NT2/D1 (cell line): ENCODE results near the gene GLIS2.

ENCODE experiments used
- DNase-seq: peaks from one replicate; pipeline ENCODE4 v3.0.0-alpha.2; 2011; ENCODE audit warnings: low read depth, low spot score
- H3K27me3 ChIP-seq: 2 replicates; pipeline ENCODE4 v1.6.0; 2011; ENCODE audit warnings: mild to moderate bottlenecking; ENCODE audit not compliant: insufficient read length, insufficient read depth
- H3K36me3 ChIP-seq: 2 replicates; pipeline ENCODE4 v1.6.1; 2011; ENCODE audit warnings: mild to moderate bottlenecking, low read length, mixed read lengths; ENCODE audit not compliant: insufficient read depth, insufficient read length
- H3K4me1 ChIP-seq: 2 replicates; pipeline ENCODE4 v1.5.1; 2011; ENCODE audit not compliant: insufficient read depth, insufficient read length
- H3K4me3 ChIP-seq: 2 replicates; pipeline ENCODE4 v1.5.1; 2011; ENCODE audit warnings: low read depth; ENCODE audit not compliant: insufficient read length
- H3K9ac ChIP-seq: 2 replicates; pipeline ENCODE4 v1.6.0; 2011; ENCODE audit warnings: low read depth; ENCODE audit not compliant: insufficient read length
- H3K9me3 ChIP-seq: 2 replicates; pipeline ENCODE4 v1.5.1; 2011; ENCODE audit warnings: mild to moderate bottlenecking, low read length; ENCODE audit not compliant: insufficient read depth
- SUZ12 ChIP-seq: IDR thresholded peaks from 2 replicates; pipeline ENCODE4 v1.6.1; 2011; ENCODE audit not compliant: insufficient read length, insufficient read depth; ENCODE audit errors: extremely low read depth
- YY1 ChIP-seq: IDR thresholded peaks from 2 replicates; pipeline ENCODE4 v1.6.1; 2011; ENCODE audit not compliant: insufficient read length, insufficient read depth
- ZNF274 ChIP-seq: IDR thresholded peaks from 2 replicates; pipeline ENCODE4 v1.6.1; 2011; ENCODE audit warnings: mild to moderate bottlenecking, low read depth, low read length

The GLIS2 gene

DNA sequence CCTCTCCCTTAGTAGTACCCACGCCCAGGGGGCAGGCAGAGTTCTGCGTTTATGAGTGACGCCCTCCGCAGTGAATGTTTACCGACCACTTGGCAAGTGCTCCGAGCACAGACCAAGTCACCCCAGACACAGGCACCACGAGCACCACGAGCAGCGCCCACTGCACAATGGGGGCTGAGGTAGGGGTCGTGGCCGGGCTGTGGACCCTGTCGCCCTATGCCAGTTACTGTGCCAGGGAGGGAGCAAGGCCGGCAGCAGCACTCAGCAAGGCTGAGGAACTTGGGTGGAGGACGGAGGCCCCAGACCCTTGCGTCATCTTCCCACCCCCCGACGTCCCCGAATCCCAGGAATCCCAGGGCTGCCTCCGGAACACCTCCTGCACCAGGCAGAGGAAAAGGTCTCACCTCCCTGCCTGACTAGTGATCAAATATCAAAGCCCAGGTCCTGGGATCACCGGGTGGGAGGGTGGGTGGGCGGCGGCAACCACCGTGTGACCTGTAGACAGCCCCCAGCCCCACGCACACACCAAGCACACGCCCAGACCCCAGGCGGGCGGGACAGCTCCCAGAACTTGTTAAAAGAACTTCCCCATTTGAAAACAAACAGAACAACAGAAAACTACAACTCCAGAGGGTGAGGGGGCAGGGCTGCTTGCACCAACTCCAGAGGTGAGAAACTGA lies 61.2 kb downstream of the GLIS2 start:
- Histone ChIP-seq H3K9ac (peak overlapping the region; percentile 72), H3K4me3 (no peak overlapping the region), H3K36me3 (peaks cover 41% of the 10 kb centered on the region), H3K27me3 (no peaks in the 10 kb centered on the region), H3K4me1 (peaks cover 63% of the 10 kb centered on the region), H3K9me3 (no peaks in the 10 kb centered on the region)
- TF ChIP-seq YY1 (no peak), SUZ12 (no peak), ZNF274 (no peak)
- DNase-seq, result no peak

DNA sequence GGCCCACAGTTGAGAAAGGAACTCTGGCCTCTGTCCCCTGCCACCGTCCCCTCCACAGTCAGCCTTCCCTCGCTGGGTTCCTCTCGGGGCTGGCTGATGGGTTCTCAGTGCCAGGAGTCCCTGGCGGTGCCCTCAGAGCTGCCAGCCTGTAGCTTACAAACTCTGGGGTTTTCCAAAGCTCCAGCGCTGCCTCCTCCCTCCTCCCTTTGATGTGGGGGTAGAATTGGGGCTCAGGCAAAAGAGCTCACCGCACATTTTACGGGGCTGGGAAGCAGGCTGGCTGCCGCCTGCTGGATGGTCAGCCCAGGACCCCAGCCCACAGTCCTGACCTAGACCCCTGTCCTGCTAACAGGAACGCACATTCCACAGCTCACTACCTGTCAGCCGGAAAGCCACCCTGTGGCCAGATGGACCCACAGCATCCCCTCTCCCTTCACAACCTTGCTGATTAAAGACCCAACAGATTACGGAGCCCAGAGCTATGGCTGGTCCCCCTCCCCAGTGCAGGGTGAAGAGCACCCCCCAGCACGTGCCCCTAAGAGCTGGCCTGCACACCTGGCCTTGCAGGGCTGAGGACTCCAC lies 61.8 kb downstream of the GLIS2 start:
- no peak for DNase-seq
- peak overlapping the region; percentile 57 for H3K9ac ChIP-seq
- no peaks in the 10 kb centered on the region for H3K9me3 ChIP-seq
- TF ChIP-seq YY1 (no peak), SUZ12 (no peak), ZNF274 (no peak)
- peaks cover 48% of the 10 kb centered on the region for H3K36me3 ChIP-seq
- peaks cover 60% of the 10 kb centered on the region for H3K4me1 ChIP-seq
- H3K4me3 ChIP-seq, result no peak overlapping the region
- no peaks in the 10 kb centered on the region for H3K27me3 ChIP-seq

DNA sequence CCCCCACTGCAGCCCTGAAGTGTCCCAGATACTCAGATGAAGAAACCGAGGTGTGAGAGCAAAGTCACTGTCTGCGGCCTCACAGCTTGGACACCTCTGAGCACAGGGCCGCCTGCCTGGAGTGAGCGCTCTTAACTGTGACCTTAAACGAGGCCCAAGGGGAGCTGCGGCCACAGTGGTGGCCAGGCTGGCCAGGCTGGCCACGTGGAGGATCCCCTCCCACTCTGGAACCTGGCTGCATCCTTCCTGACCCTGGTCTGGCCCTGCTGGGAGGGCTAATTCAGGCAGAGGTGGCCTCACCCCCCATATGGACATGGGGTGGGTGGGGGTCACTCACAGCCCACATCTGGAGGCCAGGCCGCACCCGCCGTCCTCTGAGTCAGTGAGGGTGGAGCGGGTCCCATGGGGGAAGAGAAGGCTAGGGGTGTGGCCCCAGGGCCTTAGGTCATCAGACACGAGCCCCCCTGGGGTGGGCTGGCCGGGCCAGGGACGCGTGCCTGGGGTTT lies 62.3 kb downstream of the GLIS2 start:
- Histone ChIP-seq H3K4me3 (no peak overlapping the region), H3K9me3 (no peaks in the 10 kb centered on the region), H3K27me3 (no peaks in the 10 kb centered on the region), H3K36me3 (peaks cover 53% of the 10 kb centered on the region), H3K9ac (peak overlapping the region; percentile 57), H3K4me1 (peaks cover 58% of the 10 kb centered on the region)
- no peak for DNase-seq
- no peak for TF ChIP-seq SUZ12
- TF ChIP-seq ZNF274, result no peak

DNA sequence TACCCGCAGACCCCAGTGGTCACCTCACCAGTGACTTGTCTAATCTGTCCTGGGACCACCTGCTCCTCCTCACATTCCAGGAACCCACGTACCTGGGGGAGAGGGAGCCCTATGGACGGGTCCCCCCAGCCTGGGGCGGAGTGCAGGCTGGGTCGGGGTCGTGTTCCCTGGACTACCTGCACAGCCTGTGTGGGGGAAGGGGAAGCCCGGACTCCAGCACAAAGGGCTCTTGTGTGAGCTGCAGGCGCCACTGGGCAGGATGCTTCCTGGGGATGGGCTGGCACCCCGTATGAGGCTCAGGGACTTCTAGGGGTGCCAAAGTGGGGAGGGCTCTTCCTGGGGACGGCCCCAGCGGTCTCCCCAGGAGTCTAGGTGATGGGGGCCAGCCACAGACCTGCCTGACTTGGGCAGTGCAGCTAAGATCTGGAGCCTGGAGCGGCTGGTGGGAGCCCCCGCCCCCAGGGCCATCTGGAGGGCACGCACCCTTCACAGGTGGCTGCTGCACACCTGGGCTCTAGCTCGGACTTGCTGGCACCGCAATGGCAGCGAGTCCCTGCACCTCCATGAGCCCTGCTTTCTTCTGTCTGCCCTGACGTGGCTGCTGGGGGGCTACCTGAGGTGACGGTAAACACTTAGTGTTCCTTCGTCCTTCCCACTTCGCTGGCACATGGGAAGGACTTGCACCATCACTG lies 63.3 kb downstream of the GLIS2 start:
- peaks cover 57% of the 10 kb centered on the region for H3K4me1 ChIP-seq
- H3K36me3 ChIP-seq, result peaks cover 61% of the 10 kb centered on the region
- TF ChIP-seq ZNF274 (no peak), SUZ12 (no peak), YY1 (no peak)
- no peaks in the 10 kb centered on the region for H3K27me3 ChIP-seq
- H3K9me3 ChIP-seq, result no peaks in the 10 kb centered on the region
- DNase-seq, result no peak
- H3K9ac ChIP-seq, result peak overlapping the region; percentile 57
- H3K4me3 ChIP-seq, result no peak overlapping the region

DNA sequence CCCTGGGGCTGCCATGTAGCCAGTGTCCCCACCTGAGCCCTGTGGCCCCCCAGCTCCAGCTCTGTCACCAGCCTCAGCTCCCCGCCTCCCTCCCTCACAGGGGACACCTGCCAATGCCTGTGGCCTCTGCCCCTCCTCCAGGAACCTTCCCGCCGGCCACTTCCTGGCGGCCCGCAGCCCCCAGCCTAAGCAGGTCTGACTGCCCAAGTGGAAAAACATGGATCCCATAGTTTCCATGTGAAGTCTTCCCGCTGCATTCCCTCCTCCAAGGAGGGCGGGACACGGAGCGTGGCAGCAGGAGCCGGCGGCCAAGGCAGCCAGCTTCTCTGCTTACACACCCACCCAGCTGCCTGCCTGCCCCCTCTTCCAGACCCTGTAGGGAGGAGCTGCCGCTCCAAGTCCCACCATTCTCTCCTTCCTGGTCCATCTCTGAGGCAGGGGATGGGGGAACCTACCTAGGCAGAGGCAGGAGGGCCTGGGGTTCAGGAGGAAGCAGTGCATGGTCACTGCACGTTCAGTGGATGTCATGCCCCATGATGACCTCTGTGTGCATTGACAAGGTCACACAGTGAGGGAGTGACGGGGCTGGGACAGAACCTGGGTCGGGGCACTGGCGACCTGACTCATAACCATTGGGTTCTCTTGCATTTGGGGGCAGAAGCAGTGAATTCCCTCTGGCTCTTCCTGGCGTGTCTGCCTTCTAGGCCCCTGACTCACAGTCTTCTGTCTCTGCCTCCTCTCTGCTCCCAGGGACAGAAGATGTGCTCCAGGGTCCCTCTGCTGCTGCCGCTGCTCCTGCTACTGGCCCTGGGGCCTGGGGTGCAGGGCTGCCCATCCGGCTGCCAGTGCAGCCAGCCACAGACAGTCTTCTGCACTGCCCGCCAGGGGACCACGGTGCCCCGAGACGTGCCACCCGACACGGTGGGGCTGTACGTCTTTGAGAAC lies 64.5 kb downstream of the GLIS2 start:
- Histone ChIP-seq H3K9me3 (no peaks in the 10 kb centered on the region), H3K36me3 (peaks cover 66% of the 10 kb centered on the region), H3K4me1 (peaks cover 52% of the 10 kb centered on the region), H3K4me3 (no peak overlapping the region), H3K9ac (no peak overlapping the region), H3K27me3 (no peaks in the 10 kb centered on the region)
- TF ChIP-seq SUZ12 (no peak), YY1 (no peak), ZNF274 (no peak)
- DNase-seq, result no peak

DNA sequence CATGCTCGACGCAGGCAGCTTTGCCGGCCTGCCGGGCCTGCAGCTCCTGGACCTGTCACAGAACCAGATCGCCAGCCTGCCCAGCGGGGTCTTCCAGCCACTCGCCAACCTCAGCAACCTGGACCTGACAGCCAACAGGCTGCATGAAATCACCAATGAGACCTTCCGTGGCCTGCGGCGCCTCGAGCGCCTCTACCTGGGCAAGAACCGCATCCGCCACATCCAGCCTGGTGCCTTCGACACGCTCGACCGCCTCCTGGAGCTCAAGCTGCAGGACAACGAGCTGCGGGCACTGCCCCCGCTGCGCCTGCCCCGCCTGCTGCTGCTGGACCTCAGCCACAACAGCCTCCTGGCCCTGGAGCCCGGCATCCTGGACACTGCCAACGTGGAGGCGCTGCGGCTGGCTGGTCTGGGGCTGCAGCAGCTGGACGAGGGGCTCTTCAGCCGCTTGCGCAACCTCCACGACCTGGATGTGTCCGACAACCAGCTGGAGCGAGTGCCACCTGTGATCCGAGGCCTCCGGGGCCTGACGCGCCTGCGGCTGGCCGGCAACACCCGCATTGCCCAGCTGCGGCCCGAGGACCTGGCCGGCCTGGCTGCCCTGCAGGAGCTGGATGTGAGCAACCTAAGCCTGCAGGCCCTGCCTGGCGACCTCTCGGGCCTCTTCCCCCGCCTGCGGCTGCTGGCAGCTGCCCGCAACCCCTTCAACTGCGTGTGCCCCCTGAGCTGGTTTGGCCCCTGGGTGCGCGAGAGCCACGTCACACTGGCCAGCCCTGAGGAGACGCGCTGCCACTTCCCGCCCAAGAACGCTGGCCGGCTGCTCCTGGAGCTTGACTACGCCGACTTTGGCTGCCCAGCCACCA lies 65.4 kb downstream of the GLIS2 start:
- peaks cover 47% of the 10 kb centered on the region for H3K4me1 ChIP-seq
- H3K9me3 ChIP-seq, result no peaks in the 10 kb centered on the region
- H3K27me3 ChIP-seq, result no peaks in the 10 kb centered on the region
- H3K36me3 ChIP-seq, result peaks cover 61% of the 10 kb centered on the region
- H3K9ac ChIP-seq, result no peak overlapping the region
- no peak for DNase-seq
- no peak overlapping the region for H3K4me3 ChIP-seq
- no peak for TF ChIP-seq ZNF274
- no peak for TF ChIP-seq SUZ12
- TF ChIP-seq YY1, result no peak
